NCI-H1048 (cell line): ENCODE measurements around the gene GRID2.
"Not testable (repeated sequence)": the region's sequence is repeated elsewhere in the genome, so short reads cannot be mapped to it uniquely, and the experiment has no call there.

ENCODE experiments used
- DNase-seq: peaks from one replicate; lab custom pipeline; 2025; lab: John Stamatoyannopoulos, UW

Gene GRID2

DNA sequence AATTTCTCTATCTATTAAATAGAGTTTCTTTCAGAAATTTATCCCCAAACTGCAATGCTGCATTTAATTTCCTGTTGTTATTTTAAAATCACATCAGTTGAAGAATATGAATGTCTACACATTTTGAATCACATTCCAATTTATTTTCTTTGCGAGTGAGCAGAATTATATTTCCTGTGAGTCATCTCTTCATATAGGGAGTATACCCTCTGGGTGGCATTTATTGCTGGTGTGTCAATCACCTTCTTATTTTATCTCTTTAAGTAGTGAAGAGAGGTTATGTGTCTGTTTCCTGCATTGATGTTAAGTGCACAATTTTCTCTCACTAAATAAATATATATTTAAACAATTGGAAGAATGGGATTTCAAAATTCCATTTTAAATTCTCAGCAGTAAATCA is 1013.8 kb downstream of the GRID2 start:
- DNase-seq, result no peak

- no peak for DNase-seq
Observed at GRCh38 chr4:93319041-93319440, 1015.3 kb downstream of the GRID2 start.

DNA sequence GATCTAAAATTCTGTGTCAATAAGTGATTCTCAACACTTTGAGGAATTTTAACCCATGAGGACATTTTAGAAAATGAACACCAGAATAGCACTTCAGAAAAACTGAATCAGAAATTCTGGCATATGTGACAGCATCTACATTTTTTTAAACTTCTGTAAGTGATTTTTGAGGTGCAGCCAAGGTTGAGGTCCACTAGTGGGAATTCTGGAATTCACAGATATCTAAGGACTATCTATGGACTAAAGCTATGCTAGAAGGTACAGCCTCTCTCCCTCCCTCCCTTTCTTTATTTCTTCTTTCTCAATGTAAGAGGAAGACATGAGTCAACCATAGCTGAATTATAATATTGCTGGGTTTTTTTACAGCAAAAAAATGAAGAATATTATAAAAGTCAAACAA is 1016.6 kb downstream of the GRID2 start:
- no peak for DNase-seq

DNA sequence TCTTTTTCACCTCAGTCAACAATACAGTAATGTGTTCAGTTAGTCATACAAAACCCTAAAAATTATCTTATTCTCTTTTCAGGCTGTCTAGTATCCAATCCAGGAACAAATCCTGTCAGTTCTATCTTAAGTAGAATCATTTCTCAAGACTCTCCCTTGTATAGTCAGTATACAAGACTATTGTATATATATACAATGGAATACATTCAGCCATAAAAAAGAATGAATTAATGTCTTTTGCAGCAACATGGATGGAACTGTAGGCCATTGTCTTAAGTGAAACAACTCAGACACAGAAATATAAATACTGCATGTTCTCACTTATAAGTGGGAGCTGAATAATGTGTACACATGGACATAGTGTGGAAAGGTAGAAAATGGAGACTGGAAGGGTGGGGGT is 1023.6 kb downstream of the GRID2 start:
- DNase-seq, result no peak

DNA sequence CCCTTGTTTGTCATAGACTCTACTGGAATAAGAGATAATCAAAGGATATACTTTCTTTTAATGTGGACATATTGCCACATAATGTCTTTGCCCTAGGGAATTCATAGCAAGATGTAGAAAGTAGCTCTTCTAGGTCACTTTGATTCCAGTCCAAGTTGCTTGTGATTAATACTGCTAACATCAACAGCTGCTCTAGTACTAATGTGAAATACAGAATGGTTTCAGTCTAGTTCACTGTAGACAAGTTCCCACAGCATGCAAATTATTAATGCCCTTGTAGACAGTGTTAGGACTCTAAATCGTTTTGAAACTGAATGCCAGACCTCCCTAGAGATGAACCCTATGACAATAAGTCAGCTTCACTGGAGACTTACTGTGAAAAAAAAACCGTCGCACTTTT is 1030.2 kb downstream of the GRID2 start:
- DNase-seq, result no peak

GRCh38 chr4:93337196-93337595 is 1033.4 kb downstream of the GRID2 start:
- DNase-seq, result no peak

DNA sequence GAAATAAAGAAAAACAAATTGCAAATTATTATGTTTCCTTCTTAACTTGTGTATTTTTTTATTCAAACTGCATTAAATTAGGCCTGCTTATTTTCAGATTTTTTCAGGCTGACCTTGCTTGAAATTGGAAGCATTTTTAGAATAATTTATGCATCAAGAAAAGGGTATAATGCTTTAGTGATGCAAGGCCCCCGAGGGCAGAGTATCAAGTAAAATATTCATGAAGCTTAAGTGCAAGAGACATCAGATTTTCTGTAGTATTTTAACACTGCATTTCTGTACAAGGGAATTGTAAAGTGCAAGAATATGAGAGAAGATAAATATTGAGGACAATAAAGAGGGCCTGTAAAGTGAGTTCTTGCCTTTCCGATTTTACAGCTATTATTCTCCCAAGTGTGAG is 1039.0 kb downstream of the GRID2 start:
- no peak for DNase-seq

- DNase-seq, result no peak
Observed at GRCh38 chr4:93346840-93347239, 1043.1 kb downstream of the GRID2 start.

- no peak for DNase-seq
Observed at GRCh38 chr4:93348896-93349295, 1045.1 kb downstream of the GRID2 start.

GRCh38 chr4:93351846-93352245 is 1048.1 kb downstream of the GRID2 start:
- DNase-seq, result no peak

- no peak for DNase-seq
Observed at GRCh38 chr4:93355411-93355810, 1051.6 kb downstream of the GRID2 start.

- no peak for DNase-seq
Observed at GRCh38 chr4:93359586-93359985, 1055.8 kb downstream of the GRID2 start.

- not testable (repeated sequence) for DNase-seq
Observed at GRCh38 chr4:93366169-93366755, 1062.5 kb downstream of the GRID2 start.

DNA sequence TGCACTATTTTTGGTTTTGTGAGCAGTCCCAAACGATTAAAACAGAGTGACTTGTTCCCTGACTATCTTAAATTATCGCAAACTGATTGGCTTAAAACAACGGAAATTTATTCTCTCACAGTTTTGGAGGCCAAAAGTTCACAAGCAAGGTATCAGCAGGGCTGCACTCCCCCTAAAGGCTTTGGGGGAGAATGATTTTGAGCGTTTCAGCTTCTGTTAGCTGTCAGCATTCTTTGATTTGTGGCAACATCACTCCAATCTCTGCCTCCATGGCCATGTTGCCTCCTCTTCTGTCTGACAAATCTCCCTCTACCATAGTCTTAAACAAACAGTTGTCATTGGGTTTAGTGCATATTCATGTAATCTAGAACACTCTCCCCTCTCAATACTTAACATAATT is 1065.2 kb downstream of the GRID2 start:
- no peak for DNase-seq

DNA sequence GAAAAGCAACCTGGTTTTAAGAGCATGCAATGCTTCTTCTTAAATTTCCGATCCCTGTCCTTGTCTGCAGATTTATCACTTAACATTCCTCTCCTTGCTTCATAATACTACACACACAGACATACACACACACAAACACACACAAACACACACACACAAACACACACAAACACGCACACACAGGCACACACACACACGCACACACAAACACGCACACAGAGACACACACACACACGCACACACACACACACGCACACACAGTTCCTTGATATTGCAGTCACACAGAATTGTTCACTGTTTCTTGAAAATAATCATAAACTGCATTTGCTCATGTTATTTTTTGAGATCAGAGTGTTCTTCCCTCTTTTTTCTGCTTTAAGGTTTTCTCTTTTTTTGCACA is 1066.5 kb downstream of the GRID2 start:
- no peak for DNase-seq

GRCh38 chr4:93373893-93374860 is 1070.4 kb downstream of the GRID2 start:
- no peak for DNase-seq

GRCh38 chr4:93384241-93384640 is 1080.5 kb downstream of the GRID2 start:
- DNase-seq, result no peak

GRCh38 chr4:93384887-93385286 is 1081.1 kb downstream of the GRID2 start:
- DNase-seq, result no peak

GRCh38 chr4:93394545-93395081 is 1090.8 kb downstream of the GRID2 start:
- DNase-seq, result no peak

GRCh38 chr4:93396272-93396671 is 1092.5 kb downstream of the GRID2 start:
- no peak for DNase-seq

- no peak for DNase-seq
Observed at GRCh38 chr4:93403571-93403970, 1099.8 kb downstream of the GRID2 start.

- DNase-seq, result no peak
Observed at GRCh38 chr4:93407493-93408275, 1103.9 kb downstream of the GRID2 start.
